ENCODE measurements around the gene LIPK. TPM values are rescaled to one million over a fixed set of nuclear protein-coding genes. Genes with fewer than 3 reads are reported as not detected.

Gene LIPK
- total and polyA plus RNA-seq, 2 of the 8 experiments (the other 6 are each of a cell fraction or from before 2014, with no cell fraction given), result not detected

DNA sequence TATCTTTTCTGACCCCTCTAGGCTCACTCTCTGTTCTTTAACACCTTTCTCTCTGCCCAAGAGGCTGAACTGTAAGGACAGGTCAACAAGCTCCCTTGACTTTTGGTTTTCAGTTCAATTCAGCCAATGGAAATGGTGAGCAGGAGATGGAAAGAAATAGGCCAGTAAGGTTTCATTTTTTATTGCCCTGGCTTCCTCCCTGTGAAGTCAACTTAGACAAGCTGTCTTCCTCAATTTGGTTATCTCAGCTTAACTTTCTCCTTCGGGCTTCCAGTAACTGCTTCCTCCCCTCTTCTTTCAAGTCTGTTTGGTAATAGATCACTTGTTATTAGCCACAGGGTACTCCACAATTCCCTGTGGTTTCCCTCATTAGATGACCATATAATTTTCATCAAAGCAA lies 19.7 kb downstream of the LIPK start:
- DNase-seq (ENCODE audit: low read depth in 1 of 2, low spot score in 2 of 2) (no peak), FAIRE-seq (no peak)
- no peak overlapping the region for H2BK120ac ChIP-seq (replicated peaks; ENCODE audit: low read depth, low read length)
- H3K4me2 ChIP-seq (ENCODE audit: insufficient read depth in 1 of 2, low read depth in 2 of 2, low read length in 2 of 2), result no peak overlapping the region
- no peak overlapping the region for H4K8ac ChIP-seq (ENCODE audit: extremely low read depth, insufficient read depth, low read length)
- H4K5ac ChIP-seq (ENCODE audit: insufficient read length, low read depth, low read length), result no peak overlapping the region
- H3K27me3 ChIP-seq (replicated peaks in 1 of 4; ENCODE audit: control insufficient read depth in 3 of 4, extremely low read depth in 1 of 4, insufficient read depth in 3 of 4, low read length in 3 of 4), result peaks cover 0 to 3% (median 0%) of the 10 kb centered on the region in 4 experiments; a peak in 2 of 7 replicates
- no peak overlapping the region for H2BK5ac ChIP-seq (ENCODE audit: low read depth, low read length)
- no peak overlapping the region for H3K18ac ChIP-seq (ENCODE audit: extremely low read depth, low read length)
- no peaks in the 10 kb centered on the region for H4K20me1 ChIP-seq (replicated peaks in 1 of 2; ENCODE audit: control insufficient read depth in 1 of 2, insufficient read depth in 2 of 2, low read length in 2 of 2)
- no peak overlapping the region for H2BK12ac ChIP-seq (ENCODE audit: low read depth, low read length)
- no peak overlapping the region for H3K23ac ChIP-seq (ENCODE audit: insufficient read length)
- H2BK15ac ChIP-seq (ENCODE audit: low read length), result no peak overlapping the region
- no peak overlapping the region for H4K91ac ChIP-seq (replicated peaks; ENCODE audit: insufficient read length, low read length)
- no peak overlapping the region for H3K9ac ChIP-seq (replicated peaks in 1 of 4; ENCODE audit: extremely low read depth in 1 of 4, low read depth in 3 of 4, low read length in 3 of 4)
- H3K14ac ChIP-seq (ENCODE audit: insufficient read length), result no peak overlapping the region
- H3K9me3 ChIP-seq (ENCODE audit: insufficient read depth in 2 of 2, low read depth in 1 of 2, low read length in 1 of 2), result no peaks in the 10 kb centered on the region
- ChIA-PET POLR2A (ENCODE audit: partially characterized antibody) (interaction anchor here (1.2 kb wide), 1 partner anchor 23 kb away, joined by 4 read pairs; no protein-coding TSS in a partner anchor), CTCF (ENCODE audit: partially characterized antibody) (interaction anchor here (1.1 to 5.9 kb wide), 9 partner anchors 14 to 207 kb away, joined by 3 to 63 read pairs (median 19); no protein-coding TSS in a partner anchor)
- H2AK5ac ChIP-seq (ENCODE audit: low read depth, low read length), result no peak overlapping the region
- no peak overlapping the region for H2AFZ ChIP-seq (ENCODE audit: low read length)
- peaks cover 0 to 4% (median 2%) of the 10 kb centered on the region in 4 experiments; a peak in 3 of 7 replicates for H3K4me1 ChIP-seq (replicated peaks in 1 of 4; ENCODE audit: control insufficient read depth in 3 of 4, insufficient read depth in 4 of 4, low read length in 3 of 4)
- H3K79me2 ChIP-seq (ENCODE audit: control insufficient read depth in 1 of 2, insufficient read depth in 2 of 2, low read length in 2 of 2), result no peaks in the 10 kb centered on the region
- H3K4me3 ChIP-seq (ENCODE audit: extremely low read depth in 1 of 4, insufficient read depth in 2 of 4, low read depth in 3 of 4, low read length in 4 of 4), result no peak overlapping the region
- no peaks in the 10 kb centered on the region for H3K79me1 ChIP-seq (ENCODE audit: low read depth, low read length)
- no peak overlapping the region for H2BK20ac ChIP-seq (ENCODE audit: low read length)
- 86% methylated on average over 1 of the region's 1 CpG; no CpG with 5 or more reads in 1 of the 2 experiments for WGBS, 2 experiments (ENCODE audit: extremely low coverage in 1 of 2, insufficient coverage in 1 of 2, insufficient read length in 1 of 2, insufficient replicate concordance in 2 of 2, low coverage in 1 of 2, low lambda C conversion rate in 2 of 2, missing lambda C conversion rate in 1 of 2)
- H3K4ac ChIP-seq (replicated peaks; ENCODE audit: insufficient read length, low read depth, low read length), result no peak overlapping the region
- no peak overlapping the region for H3K56ac ChIP-seq (replicated peaks; ENCODE audit: insufficient read length, low read depth, low read length)
- no peaks in the 10 kb centered on the region for H3K36me3 ChIP-seq (ENCODE audit: control insufficient read depth in 2 of 4, insufficient read depth in 4 of 4, low read length in 3 of 4)
- H3K27ac ChIP-seq (ENCODE audit: low read depth, low read length), result no peak overlapping the region
- no peaks in the 10 kb centered on the region; the same call in 1 of the 2 replicates for H3K23me2 ChIP-seq (ENCODE audit: low read depth, low read length)
- TF ChIP-seq SIRT6 (IDR thresholded peaks at IDR 0.05; ENCODE audit: low read length) (no peak), NRF1 (IDR thresholded peaks at IDR 0.05; ENCODE audit: low read depth, low read length) (no peak), CBX8 (IDR thresholded peaks at IDR 0.05; ENCODE audit: borderline replicate concordance, low read depth, low read length) (no peak), BRCA1 (IDR thresholded peaks at IDR 0.05; ENCODE audit: low read depth, low read length) (no peak), HDAC2 (IDR thresholded peaks at IDR 0.05; ENCODE audit: borderline replicate concordance in 1 of 2, low read depth in 2 of 2, low read length in 2 of 2) (no peak), SIX5 (IDR thresholded peaks at IDR 0.05; ENCODE audit: low read depth, low read length) (no peak), SUZ12 (IDR thresholded peaks at IDR 0.05; ENCODE audit: low read length) (no peak), MAFK (IDR thresholded peaks at IDR 0.05; ENCODE audit: low read depth, low read length) (no peak), GTF2F1 (IDR thresholded peaks at IDR 0.05; ENCODE audit: borderline replicate concordance, low read depth, low read length) (no peak), HDAC6 (IDR thresholded peaks at IDR 0.05; ENCODE audit: low read depth, low read length) (no peak), BCL11A (IDR thresholded peaks at IDR 0.05; ENCODE audit: low read depth in 2 of 2, low read length in 2 of 2) (no peak), FOSL1 (IDR thresholded peaks at IDR 0.05; ENCODE audit: insufficient read depth, low read depth, low read length) (no peak)
- TF ChIP-seq, protein P1, sequence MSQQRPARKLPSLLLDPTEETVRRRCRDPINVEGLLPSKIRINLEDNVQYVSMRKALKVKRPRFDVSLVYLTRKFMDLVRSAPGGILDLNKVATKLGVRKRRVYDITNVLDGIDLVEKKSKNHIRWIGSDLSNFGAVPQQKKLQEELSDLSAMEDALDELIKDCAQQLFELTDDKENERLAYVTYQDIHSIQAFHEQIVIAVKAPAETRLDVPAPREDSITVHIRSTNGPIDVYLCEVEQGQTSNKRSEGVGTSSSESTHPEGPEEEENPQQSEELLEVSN (IDR thresholded peaks at IDR 0.05), result no peak

All from H1 (cell line).